IMR-90 (cell line): ENCODE measurements around the gene MCM5. TPM values are rescaled to one million over a fixed set of nuclear protein-coding genes. Genes with fewer than 3 reads are reported as not detected.
A peak's percentile ranks its signal among the peaks of the same experiment; 100 is the strongest.

Experiments used
- ATAC-seq: fragments of 200-7000 bp; cut with Tn5 transposase; 2 replicates; pipeline ENCODE4 v1.9.1; 2020; ENCODE audit warnings: low read depth, mild to moderate bottlenecking, moderate library complexity
- BruUV-seq: library from RNA; stranded (reverse); fragments of 400-500 nt; replicated peaks from 2 replicates; lab custom pipeline; 2021; lab: Mats Ljungman, UMichigan
- CTCF ChIA-PET: fragments of 300-600 bp; formaldehyde crosslinking; extraction: SDS; loops from one replicate; lab custom pipeline; 2021; ENCODE audit warnings: antibody characterized with exemption; lab: Yijun Ruan, JAX
- POLR2A ChIA-PET: fragments of 300-600 bp; sonication (Branson Sonifier 250); formaldehyde crosslinking; loops from one replicate; lab custom pipeline; 2022; ENCODE audit warnings: antibody characterized with exemption; ENCODE audit not compliant: unreplicated experiment; lab: Charles Lee
- DNase-seq: peaks from one replicate; pipeline ENCODE4 v3.0.0; 2013
- H2AFZ ChIP-seq: replicated peaks from 2 replicates; pipeline ENCODE3; 2013; ENCODE audit warnings: low read length, mild to moderate bottlenecking; ENCODE audit not compliant: poor library complexity
- H2AK5ac ChIP-seq: 2 replicates; pipeline ENCODE4 v1.6.1; 2013; ENCODE audit warnings: low read depth, low read length, inconsistent platforms
- H2AK9ac ChIP-seq: replicated peaks from 2 replicates; pipeline ENCODE3; 2013; ENCODE audit warnings: mild to moderate bottlenecking, low read depth, low read length, moderate library complexity; ENCODE audit not compliant: poor library complexity
- H2BK120ac ChIP-seq: 2 replicates; pipeline ENCODE4 v1.6.1; 2013; ENCODE audit warnings: low read depth, low read length, inconsistent platforms
- H2BK15ac ChIP-seq: 3 replicates; pipeline ENCODE4 v1.6.1; 2013; ENCODE audit warnings: low read depth, low read length, inconsistent platforms
- H2BK20ac ChIP-seq: 2 replicates; pipeline ENCODE4 v1.6.1; 2013; ENCODE audit warnings: low read depth, mild to moderate bottlenecking, inconsistent platforms, low read length, moderate library complexity
- H2BK5ac ChIP-seq: 2 replicates; pipeline ENCODE4 v1.6.1; 2013; ENCODE audit warnings: mild to moderate bottlenecking, low read depth, low read length, inconsistent platforms; ENCODE audit not compliant: poor library complexity, severe bottlenecking
- H3K14ac ChIP-seq: replicated peaks from 2 replicates; pipeline ENCODE4 v1.6.1; 2013; ENCODE audit warnings: low read depth, low read length, inconsistent platforms
- H3K18ac ChIP-seq: 2 replicates; pipeline ENCODE4 v1.6.1; 2013; ENCODE audit warnings: low read depth, low read length, control low read depth
- H3K23ac ChIP-seq: 2 replicates; pipeline ENCODE4 v1.6.1; 2013; ENCODE audit warnings: low read depth, low read length, inconsistent platforms
- H3K27ac ChIP-seq: 2 replicates; pipeline ENCODE4 v1.5.1; 2013; ENCODE audit warnings: mild to moderate bottlenecking, control low read depth, low read length; ENCODE audit not compliant: insufficient read depth
- H3K27me3 ChIP-seq: 2 replicates; pipeline ENCODE4 v1.6.1; 2013; ENCODE audit warnings: low read length; ENCODE audit not compliant: control insufficient read depth, insufficient read depth
- H3K36me3 ChIP-seq: 2 replicates; pipeline ENCODE4 v1.6.1; 2013; ENCODE audit warnings: low read length, mixed read lengths; ENCODE audit not compliant: control insufficient read depth, insufficient read depth
- H3K4ac ChIP-seq: 2 replicates; pipeline ENCODE4 v1.6.1; 2013; ENCODE audit warnings: low read depth, low read length, inconsistent platforms
- H3K4me1 ChIP-seq: 2 replicates; pipeline ENCODE4 v1.6.1; 2013; ENCODE audit warnings: low read length, mixed read lengths; ENCODE audit not compliant: control insufficient read depth, insufficient read depth
- H3K4me2 ChIP-seq: 2 replicates; pipeline ENCODE4 v1.6.1; 2013; ENCODE audit warnings: low read depth, mild to moderate bottlenecking, control low read depth, low read length, moderate library complexity
- H3K4me3 ChIP-seq: 2 replicates; pipeline ENCODE4 v1.5.1; 2013; ENCODE audit warnings: low read depth, mild to moderate bottlenecking, control low read depth, low read length, moderate library complexity; ENCODE audit not compliant: insufficient read depth
- H3K56ac ChIP-seq: 2 replicates; pipeline ENCODE4 v1.6.1; 2013; ENCODE audit warnings: low read length, inconsistent platforms; ENCODE audit not compliant: insufficient read depth; ENCODE audit errors: extremely low read depth
- H3K79me1 ChIP-seq, 2 experiments: 2 replicates each; pipeline ENCODE4 v1.6.1; 2013; ENCODE audit warnings: low read length in 2 of 2, inconsistent platforms in 1 of 2, low read depth in 1 of 2
- H3K9ac ChIP-seq: 2 replicates; pipeline ENCODE4 v1.6.1; 2013; ENCODE audit warnings: low read depth, low read length, control low read depth
- H3K9me1 ChIP-seq: 2 replicates; pipeline ENCODE4 v1.6.1; 2013; ENCODE audit warnings: low read length, inconsistent platforms; ENCODE audit not compliant: insufficient read depth
- H3K9me3 ChIP-seq: 2 replicates; pipeline ENCODE4 v1.6.1; 2013; ENCODE audit warnings: low read length; ENCODE audit not compliant: control insufficient read depth, insufficient read depth
- H4K20me1 ChIP-seq: 2 replicates; pipeline ENCODE4 v1.6.1; 2013; ENCODE audit warnings: low read length, inconsistent platforms; ENCODE audit not compliant: insufficient read depth
- H4K5ac ChIP-seq: 2 replicates; pipeline ENCODE4 v1.6.1; 2013; ENCODE audit warnings: mild to moderate bottlenecking, low read depth, low read length, control low read depth
- H4K8ac ChIP-seq, 2 experiments: 2 replicates each; pipeline ENCODE4 v1.6.1; 2013; ENCODE audit warnings: low read depth in 2 of 2, low read length in 2 of 2, control low read depth in 1 of 2, inconsistent platforms in 1 of 2
- H4K91ac ChIP-seq: 2 replicates; pipeline ENCODE4 v1.6.1; 2013; ENCODE audit warnings: low read depth, low read length, inconsistent platforms; ENCODE audit not compliant: insufficient read depth
- MAZ ChIP-seq: IDR thresholded peaks from 2 replicates; pipeline ENCODE4 v1.6.1; 2012; ENCODE audit warnings: low read depth, mild to moderate bottlenecking, low read length, improper control_type of control experiment, moderate library complexity, borderline replicate concordance
- POLR2A ChIP-seq: IDR thresholded peaks from 2 replicates; pipeline ENCODE4 v1.6.1; 2012; ENCODE audit warnings: mild to moderate bottlenecking, low read depth, low read length
- WGBS, 2 experiments: methylation state at CpG; one replicate each; pipeline versions ENCODE4 v1.1.5 to v1.1.7; 2013; ENCODE audit warnings: missing lambda C conversion rate in 2 of 2; ENCODE audit not compliant: insufficient read length in 1 of 2; ENCODE audit errors: extremely low coverage in 2 of 2; 5-methylcytosine and 5-hydroxymethylcytosine counted together
- dilution Hi-C: fragments of 300-500 bp; cut with HindIII; formaldehyde crosslinking; loops from one replicate; pipeline ENCODE4 v1.14.3; 2018; ENCODE audit warnings: low sequenced_read_pairs; ENCODE audit not compliant: unreplicated experiment
- in situ Hi-C: fragments of 300-500 bp; cut with MboI; formaldehyde crosslinking; loops from 3 replicates; pipeline ENCODE4 v1.14.3; 2019; ENCODE audit warnings: low sequenced_read_pairs, inconsistent platforms, mixed read lengths
- intact Hi-C: fragments of 100-400 bp; cut with micrococcal nuclease; formaldehyde crosslinking; loops from 2 replicates; pipeline ENCODE4 v1.10.0; 2022
- polyA plus RNA-seq, 3 experiments: library from polyadenylated mRNA; depleted of rRNA; stranded (reverse); fragments of >200 nt; gene quantifications; 2 replicates each; pipeline ENCODE4 v1.2.3, GENCODE V29; 2012; ENCODE audit warnings: low replicate concordance in 1 of 3
- total RNA-seq: library from RNA; depleted of rRNA; stranded (reverse); fragments of >200 nt; gene quantifications from 2 replicates; pipeline ENCODE4 v1.2.3, GENCODE V29; 2012
- TF ChIP-seq, protein P1 (sequence below): conservative IDR thresholded peaks from 2 replicates; pipeline ENCODE4 v1.5.1; 2012; ENCODE audit warnings: mild to moderate bottlenecking, low read depth, low read length, improper control_type of control experiment

Gene MCM5
- total and polyA plus RNA-seq, 2 of the 4 experiments (the other 2 are of a cell fraction), result 43.0 to 58.6 TPM

DNA sequence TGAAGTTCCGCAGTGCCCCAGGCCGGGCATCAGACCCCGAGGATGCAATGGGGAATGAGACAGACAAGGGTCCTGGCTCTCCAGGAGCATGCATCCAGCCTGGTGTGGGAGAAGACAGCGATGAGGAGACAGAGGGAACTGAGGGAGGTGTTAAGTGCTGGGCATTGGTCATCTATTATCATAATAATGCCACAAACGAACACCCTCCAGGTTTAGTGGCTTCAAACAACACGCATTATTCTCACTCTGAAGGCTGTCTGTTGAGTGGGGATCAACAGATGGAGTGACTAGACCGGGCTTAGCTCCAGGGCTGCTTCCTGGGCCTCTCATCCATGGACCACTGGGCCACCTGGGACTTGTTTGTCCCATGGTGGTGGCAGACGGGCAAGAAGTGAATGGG, 48.6 kb downstream of the MCM5 start:
- Histone ChIP-seq H3K27me3 (peaks cover 6% of the 10 kb centered on the region; the same call in 1 of the 2 replicates), H3K9me3 (no peaks in the 10 kb centered on the region), H3K9me1 (peaks cover 18% of the 10 kb centered on the region), H4K5ac (no peak overlapping the region), H3K27ac (no peak overlapping the region), H3K4me1 (peaks cover 21% of the 10 kb centered on the region), H3K18ac (no peak overlapping the region), H2BK15ac (0 out of 3 replicates have a peak overlapping the region, but pooled peaks have one; percentile 22), H2AK9ac (no peak overlapping the region), H2AFZ (no peak overlapping the region), H3K36me3 (no peaks in the 10 kb centered on the region), H3K4me3 (no peak overlapping the region), H3K9ac (no peak overlapping the region), H3K4ac (peak overlapping the region; percentile 63; the same call in 1 of the 2 replicates), H3K4me2 (no peak overlapping the region), H3K14ac (peak overlapping the region; percentile 48; the same call in 1 of the 2 replicates), H4K91ac (peak overlapping the region; percentile 28; the same call in 1 of the 2 replicates), H4K8ac (peak overlapping the region in 1 of 2 experiments; percentile 70; a peak in 2 of 4 replicates), H4K20me1 (no peaks in the 10 kb centered on the region), H2BK120ac (peak overlapping the region; percentile 75), H2BK20ac (peak overlapping the region; percentile 14; the same call in 1 of the 2 replicates), H3K56ac (no peak overlapping the region), H2BK5ac (no peak overlapping the region), H3K79me1 (peaks cover 0 to 12% of the 10 kb centered on the region in 2 experiments; a peak in 1 of 4 replicates), H3K23ac (no peak overlapping the region), H2AK5ac (peak overlapping the region; percentile 87)
- dilution Hi-C loops, result no loop called here
- ChIA-PET CTCF (no interaction called here), POLR2A (no interaction called here)
- ATAC-seq, result no peak
- DNase-seq, result no peak
- in situ Hi-C loops, result no loop called here
- WGBS, 2 experiments, result 100% methylated on average over 1 of the region's 8 CpGs; no CpG with 5 or more reads in 1 of the 2 experiments
- intact Hi-C loops, result loop anchor here (5.0 kb wide), 1 partner anchor 119 kb away; no protein-coding TSS in a partner anchor
- TF ChIP-seq POLR2A, result no peak
- no peak for TF ChIP-seq MAZ
- TF ChIP-seq, protein P1, sequence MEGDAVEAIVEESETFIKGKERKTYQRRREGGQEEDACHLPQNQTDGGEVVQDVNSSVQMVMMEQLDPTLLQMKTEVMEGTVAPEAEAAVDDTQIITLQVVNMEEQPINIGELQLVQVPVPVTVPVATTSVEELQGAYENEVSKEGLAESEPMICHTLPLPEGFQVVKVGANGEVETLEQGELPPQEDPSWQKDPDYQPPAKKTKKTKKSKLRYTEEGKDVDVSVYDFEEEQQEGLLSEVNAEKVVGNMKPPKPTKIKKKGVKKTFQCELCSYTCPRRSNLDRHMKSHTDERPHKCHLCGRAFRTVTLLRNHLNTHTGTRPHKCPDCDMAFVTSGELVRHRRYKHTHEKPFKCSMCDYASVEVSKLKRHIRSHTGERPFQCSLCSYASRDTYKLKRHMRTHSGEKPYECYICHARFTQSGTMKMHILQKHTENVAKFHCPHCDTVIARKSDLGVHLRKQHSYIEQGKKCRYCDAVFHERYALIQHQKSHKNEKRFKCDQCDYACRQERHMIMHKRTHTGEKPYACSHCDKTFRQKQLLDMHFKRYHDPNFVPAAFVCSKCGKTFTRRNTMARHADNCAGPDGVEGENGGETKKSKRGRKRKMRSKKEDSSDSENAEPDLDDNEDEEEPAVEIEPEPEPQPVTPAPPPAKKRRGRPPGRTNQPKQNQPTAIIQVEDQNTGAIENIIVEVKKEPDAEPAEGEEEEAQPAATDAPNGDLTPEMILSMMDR, result no peak
- BruUV-seq, result no TSS peak
